Suprapubic skin (tissue), 3 donors: ENCODE results near the gene FAM222A.

Experiments used
- EP300 ChIP-seq: sonication (generic); formaldehyde crosslinking; IDR thresholded peaks from one replicate; pipeline ENCODE4 v1.6.1; 2017; ENCODE audit warnings: antibody characterized with exemption
- TF ChIP-seq, protein P1 (sequence below), 2 donors: fragments of 200-600 bp in 1 of 2; fragments of 450-650 bp in 1 of 2; sonication (generic) in 1 of 2; IDR thresholded peaks; one replicate each; pipeline ENCODE4 v1.5.1; 2016 to 2019; ENCODE audit warnings: antibody characterized with exemption in 2 of 2, mild to moderate bottlenecking in 1 of 2, moderate library complexity in 1 of 2

DNA sequence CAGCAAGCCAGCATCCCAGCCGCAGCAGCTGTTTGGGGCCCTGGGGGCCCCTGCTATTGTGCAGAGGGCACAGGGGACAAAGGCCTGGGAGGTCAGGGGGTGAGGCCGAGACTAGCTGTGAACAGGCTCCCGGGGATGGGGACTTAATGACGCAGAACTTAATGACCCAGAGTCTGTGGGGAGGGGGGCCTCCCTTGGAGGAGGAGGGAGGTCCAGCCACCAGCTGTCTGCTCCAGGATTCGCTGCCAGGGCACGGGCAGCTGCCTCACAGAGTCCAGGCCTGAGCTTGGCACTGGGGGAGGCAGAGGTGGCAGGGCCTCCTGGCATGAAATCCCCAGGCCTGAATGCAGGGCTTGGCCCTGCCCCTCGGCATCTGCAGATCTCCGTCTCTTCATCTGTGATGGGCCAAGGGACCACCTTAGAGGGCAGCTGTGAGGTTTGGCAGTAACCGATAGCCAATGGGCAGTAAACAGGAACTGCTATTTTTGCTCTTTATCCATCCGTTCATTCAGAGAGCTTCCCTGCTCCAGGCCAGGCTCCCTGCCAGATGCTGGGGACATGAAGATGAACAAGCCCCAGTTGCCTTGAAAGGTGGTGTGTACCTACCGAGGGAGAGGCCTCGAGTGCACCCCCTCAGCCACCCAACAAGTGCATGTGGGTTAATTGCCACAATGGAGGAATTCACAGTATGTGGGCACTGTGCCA, 6.7 kb downstream of the FAM222A start:
- TF ChIP-seq EP300 = no peak
- TF ChIP-seq, protein P1, sequence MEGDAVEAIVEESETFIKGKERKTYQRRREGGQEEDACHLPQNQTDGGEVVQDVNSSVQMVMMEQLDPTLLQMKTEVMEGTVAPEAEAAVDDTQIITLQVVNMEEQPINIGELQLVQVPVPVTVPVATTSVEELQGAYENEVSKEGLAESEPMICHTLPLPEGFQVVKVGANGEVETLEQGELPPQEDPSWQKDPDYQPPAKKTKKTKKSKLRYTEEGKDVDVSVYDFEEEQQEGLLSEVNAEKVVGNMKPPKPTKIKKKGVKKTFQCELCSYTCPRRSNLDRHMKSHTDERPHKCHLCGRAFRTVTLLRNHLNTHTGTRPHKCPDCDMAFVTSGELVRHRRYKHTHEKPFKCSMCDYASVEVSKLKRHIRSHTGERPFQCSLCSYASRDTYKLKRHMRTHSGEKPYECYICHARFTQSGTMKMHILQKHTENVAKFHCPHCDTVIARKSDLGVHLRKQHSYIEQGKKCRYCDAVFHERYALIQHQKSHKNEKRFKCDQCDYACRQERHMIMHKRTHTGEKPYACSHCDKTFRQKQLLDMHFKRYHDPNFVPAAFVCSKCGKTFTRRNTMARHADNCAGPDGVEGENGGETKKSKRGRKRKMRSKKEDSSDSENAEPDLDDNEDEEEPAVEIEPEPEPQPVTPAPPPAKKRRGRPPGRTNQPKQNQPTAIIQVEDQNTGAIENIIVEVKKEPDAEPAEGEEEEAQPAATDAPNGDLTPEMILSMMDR (IDR thresholded peaks at IDR 0.05) = no peak
